Natural killer cell (primary cell): ENCODE measurements around the gene MRPS18C. TPM values are rescaled to one million over a fixed set of nuclear protein-coding genes. Genes with fewer than 3 reads are reported as not detected.

Experiments used
- ATAC-seq, 3 donors: fragments of 150-1000 bp in 2 of 3; fragments of 200-7000 bp in 1 of 3; cut with Tn5 transposase; 1 replicate in 1 of 3; 2 replicates in 2 of 3; pipeline ENCODE4 v1.10.0; 2021; ENCODE audit warnings: mild to moderate bottlenecking in 2 of 3, moderate library complexity in 2 of 3
- DNase-seq, 2 donors: peaks; one replicate each; pipeline versions ENCODE4 v3.0.0 to v3.0.0-alpha.2; 2013 to 2021; ENCODE audit warnings: mixed read lengths in 1 of 2
- H3K27ac ChIP-seq: one replicate; pipeline ENCODE4 v1.5.1; 2013; ENCODE audit warnings: mild to moderate bottlenecking, low read length
- H3K27me3 ChIP-seq: one replicate; pipeline ENCODE4 v1.6.1; 2013; ENCODE audit warnings: low read length; ENCODE audit not compliant: control insufficient read depth, insufficient read depth
- H3K36me3 ChIP-seq: one replicate; pipeline ENCODE4 v1.6.1; 2013; ENCODE audit warnings: low read length; ENCODE audit not compliant: control insufficient read depth, insufficient read depth
- H3K4me1 ChIP-seq: one replicate; pipeline ENCODE4 v1.6.1; 2013; ENCODE audit warnings: low read length; ENCODE audit not compliant: control insufficient read depth, insufficient read depth
- H3K4me3 ChIP-seq: one replicate; pipeline ENCODE4 v1.5.1; 2013; ENCODE audit warnings: low read length
- H3K9me3 ChIP-seq: one replicate; pipeline ENCODE4 v1.6.1; 2013; ENCODE audit warnings: low read length; ENCODE audit not compliant: control insufficient read depth, insufficient read depth
- H3K27ac Mint-ChIP-seq, 2 donors: one replicate each; pipeline ENCODE4 v1.8.0; 2022; ENCODE audit warnings: mild to moderate bottlenecking in 2 of 2, mixed read lengths in 2 of 2, moderate library complexity in 1 of 2
- H3K27me3 Mint-ChIP-seq, 2 donors: one replicate each; pipeline ENCODE4 v1.8.0; 2022; ENCODE audit warnings: low read depth in 2 of 2, mixed read lengths in 2 of 2
- H3K36me3 Mint-ChIP-seq: one replicate; pipeline ENCODE4 v1.8.0; 2022; ENCODE audit warnings: mixed read lengths
- H3K4me1 Mint-ChIP-seq, 2 donors: one replicate each; pipeline ENCODE4 v1.8.0; 2022; ENCODE audit warnings: mixed read lengths in 2 of 2
- H3K4me3 Mint-ChIP-seq: one replicate; pipeline ENCODE4 v1.8.0; 2022; ENCODE audit warnings: mild to moderate bottlenecking, moderate library complexity, mixed read lengths
- H3K9me3 Mint-ChIP-seq, 2 donors: one replicate each; pipeline ENCODE4 v1.8.0; 2022; ENCODE audit warnings: mixed read lengths in 2 of 2
- WGBS: methylation state at CpG from one replicate; pipeline ENCODE4 v1.1.7; 2013; ENCODE audit warnings: missing lambda C conversion rate; ENCODE audit not compliant: insufficient coverage; 5-methylcytosine and 5-hydroxymethylcytosine counted together
- intact Hi-C: fragments of 100-400 bp; cut with micrococcal nuclease; formaldehyde crosslinking; loops from one replicate; pipeline ENCODE4 v1.14.2; 2022
- total RNA-seq, 4 donors: library from RNA; stranded (reverse); fragments of 120-200 nt in 1 of 4; gene quantifications; one replicate each; pipeline versions ENCODE4 v1.2.3 to v1.2.4, GENCODE V29; 2013 to 2022
- TF ChIP-seq, protein P1 (sequence below): fragments of 200-600 bp; IDR thresholded peaks from one replicate; pipeline ENCODE4 v1.8.0; 2022; ENCODE audit warnings: antibody characterized with exemption

Gene MRPS18C
- total RNA-seq, 3 donors from 2014 or later (not counting 1 experiment from before 2014, with no cell fraction given) = 14.4 to 26.0 (median 18.1) TPM

GRCh38 chr4:83438719-83439118 is 17.1 kb upstream of the MRPS18C start:
- no peak for DNase-seq
- intact Hi-C loops = no loop called here
- no peak overlapping the region for H3K4me3 Mint-ChIP-seq
- Histone ChIP-seq H3K27ac (no peak overlapping the region), H3K4me3 (no peak overlapping the region), H3K36me3 (peaks cover 41% of the 10 kb centered on the region), H3K4me1 (no peaks in the 10 kb centered on the region), H3K9me3 (no peaks in the 10 kb centered on the region), H3K27me3 (no peaks in the 10 kb centered on the region)
- TF ChIP-seq, protein P1, sequence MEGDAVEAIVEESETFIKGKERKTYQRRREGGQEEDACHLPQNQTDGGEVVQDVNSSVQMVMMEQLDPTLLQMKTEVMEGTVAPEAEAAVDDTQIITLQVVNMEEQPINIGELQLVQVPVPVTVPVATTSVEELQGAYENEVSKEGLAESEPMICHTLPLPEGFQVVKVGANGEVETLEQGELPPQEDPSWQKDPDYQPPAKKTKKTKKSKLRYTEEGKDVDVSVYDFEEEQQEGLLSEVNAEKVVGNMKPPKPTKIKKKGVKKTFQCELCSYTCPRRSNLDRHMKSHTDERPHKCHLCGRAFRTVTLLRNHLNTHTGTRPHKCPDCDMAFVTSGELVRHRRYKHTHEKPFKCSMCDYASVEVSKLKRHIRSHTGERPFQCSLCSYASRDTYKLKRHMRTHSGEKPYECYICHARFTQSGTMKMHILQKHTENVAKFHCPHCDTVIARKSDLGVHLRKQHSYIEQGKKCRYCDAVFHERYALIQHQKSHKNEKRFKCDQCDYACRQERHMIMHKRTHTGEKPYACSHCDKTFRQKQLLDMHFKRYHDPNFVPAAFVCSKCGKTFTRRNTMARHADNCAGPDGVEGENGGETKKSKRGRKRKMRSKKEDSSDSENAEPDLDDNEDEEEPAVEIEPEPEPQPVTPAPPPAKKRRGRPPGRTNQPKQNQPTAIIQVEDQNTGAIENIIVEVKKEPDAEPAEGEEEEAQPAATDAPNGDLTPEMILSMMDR = no peak
- no peaks in the 10 kb centered on the region for H3K4me1 Mint-ChIP-seq
- H3K36me3 Mint-ChIP-seq = peaks cover 7% of the 10 kb centered on the region
- ATAC-seq = no peak
- no peaks in the 10 kb centered on the region for H3K27me3 Mint-ChIP-seq
- no peaks in the 10 kb centered on the region for H3K9me3 Mint-ChIP-seq
- no peak overlapping the region for H3K27ac Mint-ChIP-seq

- no peak overlapping the region for H3K27ac ChIP-seq
- WGBS = 60% methylated on average over 1 of the region's 1 CpG
- no peak overlapping the region for H3K4me3 ChIP-seq
- H3K9me3 ChIP-seq = no peaks in the 10 kb centered on the region
- H3K4me1 Mint-ChIP-seq = no peaks in the 10 kb centered on the region
- H3K27me3 ChIP-seq = no peaks in the 10 kb centered on the region
- TF ChIP-seq, protein P1 = no peak
- H3K36me3 Mint-ChIP-seq = peaks cover 7% of the 10 kb centered on the region
- H3K27ac Mint-ChIP-seq = no peak overlapping the region
- no peak overlapping the region for H3K4me3 Mint-ChIP-seq
- no peak for DNase-seq
- H3K4me1 ChIP-seq = no peaks in the 10 kb centered on the region
- intact Hi-C loops = no loop called here
- no peaks in the 10 kb centered on the region for H3K27me3 Mint-ChIP-seq
- no peak for ATAC-seq
- peaks cover 53% of the 10 kb centered on the region for H3K36me3 ChIP-seq
- no peaks in the 10 kb centered on the region for H3K9me3 Mint-ChIP-seq
These were observed 15.6 kb upstream of the MRPS18C start for GRCh38 chr4:83440148-83440814.

GRCh38 chr4:83440899-83441298 is 15.0 kb upstream of the MRPS18C start:
- no peak overlapping the region for H3K27ac Mint-ChIP-seq
- 91% methylated on average over 2 of the region's 3 CpGs for WGBS

More at GRCh38 chr4:83440899-83441298, 15.0 kb upstream of the MRPS18C start:
- Histone ChIP-seq H3K27me3 (no peaks in the 10 kb centered on the region), H3K36me3 (peaks cover 59% of the 10 kb centered on the region), H3K4me3 (no peak overlapping the region), H3K9me3 (no peaks in the 10 kb centered on the region), H3K4me1 (no peaks in the 10 kb centered on the region), H3K27ac (no peak overlapping the region)
- no peak for DNase-seq
- Mint-ChIP-seq H3K9me3 (no peaks in the 10 kb centered on the region), H3K27me3 (no peaks in the 10 kb centered on the region), H3K4me1 (no peaks in the 10 kb centered on the region), H3K4me3 (no peak overlapping the region), H3K36me3 (peaks cover 7% of the 10 kb centered on the region)
- TF ChIP-seq, protein P1 = no peak
- intact Hi-C loops = no loop called here
- ATAC-seq = no peak
